ENCODE data around the gene CHKB. TPM values are rescaled to one million over a fixed set of nuclear protein-coding genes. Genes with fewer than 3 reads are reported as not detected.

CHKB gene
- total and polyA plus RNA-seq, 2 of the 8 experiments (the other 6 are each of a cell fraction or from before 2014, with no cell fraction given): 27.9 to 42.2 TPM

GRCh38 chr22:50531962-50532674 lies 50.5 kb downstream of the CHKB start:
- ChIA-PET CTCF (ENCODE audit: partially characterized antibody) (interaction anchor here (1.0 kb wide), 3 partner anchors 31 to 157 kb away, joined by 3 to 4 read pairs (median 3); partner anchors contain the start of gene SYCE3), POLR2A (ENCODE audit: partially characterized antibody) (interaction anchor here (0.7 kb wide), 1 partner anchor 19 kb away, joined by 3 read pairs; no protein-coding TSS in a partner anchor)
- Histone ChIP-seq H4K5ac (ENCODE audit: insufficient read length, low read depth, low read length) (no peak overlapping the region), H4K20me1 (replicated peaks in 1 of 2; ENCODE audit: control insufficient read depth in 1 of 2, insufficient read depth in 2 of 2, low read length in 2 of 2) (peaks cover 5 to 14% of the 10 kb centered on the region in 2 experiments), H3K4me3 (ENCODE audit: extremely low read depth in 1 of 4, insufficient read depth in 2 of 4, low read depth in 3 of 4, low read length in 4 of 4) (peak overlapping the region; percentile 27 to 68 (median 48)), H3K23ac (ENCODE audit: insufficient read length) (no peak overlapping the region), H3K23me2 (ENCODE audit: low read depth, low read length) (peaks cover 18% of the 10 kb centered on the region; the same call in 1 of the 2 replicates), H2BK5ac (ENCODE audit: low read depth, low read length) (no peak overlapping the region), H3K27me3 (replicated peaks in 1 of 4; ENCODE audit: control insufficient read depth in 3 of 4, extremely low read depth in 1 of 4, insufficient read depth in 3 of 4, low read length in 3 of 4) (peaks cover 43 to 65% (median 58%) of the 10 kb centered on the region in 4 experiments), H4K8ac (ENCODE audit: extremely low read depth, insufficient read depth, low read length) (no peak overlapping the region; the same call in 1 of the 2 replicates), H2AK5ac (ENCODE audit: low read depth, low read length) (no peak overlapping the region), H3K18ac (ENCODE audit: extremely low read depth, low read length) (no peak overlapping the region; the same call in 1 of the 2 replicates), H3K79me2 (ENCODE audit: control insufficient read depth in 1 of 2, insufficient read depth in 2 of 2, low read length in 2 of 2) (no peaks in the 10 kb centered on the region), H2BK15ac (ENCODE audit: low read length) (no peak overlapping the region), H3K36me3 (ENCODE audit: control insufficient read depth in 2 of 4, insufficient read depth in 4 of 4, low read length in 3 of 4) (no peaks in the 10 kb centered on the region), H3K79me1 (ENCODE audit: low read depth, low read length) (no peaks in the 10 kb centered on the region), H2AFZ (ENCODE audit: low read length) (no peak overlapping the region; the same call in 1 of the 2 replicates), H3K4me2 (ENCODE audit: insufficient read depth in 1 of 2, low read depth in 2 of 2, low read length in 2 of 2) (peak overlapping the region; percentile 51 to 92), H3K56ac (replicated peaks; ENCODE audit: insufficient read length, low read depth, low read length) (no peak overlapping the region), H3K27ac (ENCODE audit: low read depth, low read length) (no peak overlapping the region), H2BK12ac (ENCODE audit: low read depth, low read length) (no peak overlapping the region), H2BK120ac (replicated peaks; ENCODE audit: low read depth, low read length) (no peak overlapping the region), H3K9me3 (ENCODE audit: insufficient read depth in 2 of 2, low read depth in 1 of 2, low read length in 1 of 2) (no peaks in the 10 kb centered on the region), H4K91ac (replicated peaks; ENCODE audit: insufficient read length, low read length) (no peak overlapping the region), H3K4me1 (replicated peaks in 1 of 4; ENCODE audit: control insufficient read depth in 3 of 4, insufficient read depth in 4 of 4, low read length in 3 of 4) (peaks cover 0 to 18% (median 7%) of the 10 kb centered on the region in 4 experiments; a peak in 5 of 7 replicates), H2BK20ac (ENCODE audit: low read length) (no peak overlapping the region), H3K9ac (replicated peaks in 1 of 4; ENCODE audit: extremely low read depth in 1 of 4, low read depth in 3 of 4, low read length in 3 of 4) (0 out of 7 replicates have a peak overlapping the region, but pooled peaks of 1 of the 4 experiments have one; percentile 35), H3K14ac (ENCODE audit: insufficient read length) (no peak overlapping the region), H3K4ac (replicated peaks; ENCODE audit: insufficient read length, low read depth, low read length) (no peak overlapping the region)
- TF ChIP-seq KDM5A (IDR thresholded peaks at IDR 0.05; ENCODE audit: low read length): no peak
- TF ChIP-seq SUZ12 (IDR thresholded peaks at IDR 0.05; ENCODE audit: low read length): peak; percentile 32
- peak; percentile 65 for TF ChIP-seq EZH2 (IDR thresholded peaks at IDR 0.05; ENCODE audit: low read depth, low read length, severe bottlenecking)
- TF ChIP-seq ATF3 (IDR thresholded peaks at IDR 0.05; ENCODE audit: insufficient read depth, low read depth, low read length): no peak
- peak; percentile 70 for TF ChIP-seq KDM4A (IDR thresholded peaks at IDR 0.05; ENCODE audit: low read depth, low read length, severe bottlenecking)
- no peak for TF ChIP-seq SIX5 (IDR thresholded peaks at IDR 0.05; ENCODE audit: low read depth, low read length)
- no peak for TF ChIP-seq CEBPB (IDR thresholded peaks at IDR 0.05; ENCODE audit: low read depth, low read length)
- peak; percentile 37 for TF ChIP-seq RNF2 (IDR thresholded peaks at IDR 0.05; ENCODE audit: borderline replicate concordance, low read depth, low read length, missing control alignments, poor library complexity, severe bottlenecking)
- 4% methylated on average over 41 of the region's 56 CpGs; no CpG with 5 or more reads in 1 of the 2 experiments for WGBS, 2 experiments (ENCODE audit: extremely low coverage in 1 of 2, insufficient coverage in 1 of 2, insufficient read length in 1 of 2, insufficient replicate concordance in 2 of 2, low coverage in 1 of 2, low lambda C conversion rate in 2 of 2, missing lambda C conversion rate in 1 of 2)
- FAIRE-seq: no peak
- peak in 1 of 2 experiments; percentile 77 for DNase-seq (ENCODE audit: low read depth in 1 of 2, low spot score in 2 of 2)
